WTC11 (cell line): Measurements from ENCODE around the gene ZNF532. TPM values are rescaled to one million over a fixed set of nuclear protein-coding genes. Genes with fewer than 3 reads are reported as not detected.
"Not testable (repeated sequence)": the region's sequence is repeated elsewhere in the genome, so short reads cannot be mapped to it uniquely, and the experiment has no call there.

Source experiments
- ATAC-seq: fragments of 200-7000 bp; cut with Tn5 transposase; 2 replicates; pipeline ENCODE4 v1.10.0; 2021; ENCODE audit warnings: mild to moderate bottlenecking, moderate library complexity
- CTCF ChIA-PET: fragments of 300-600 bp; sonication (Branson Sonifier 250); formaldehyde crosslinking; loops from one replicate; lab custom pipeline; 2021; ENCODE audit warnings: antibody characterized with exemption; lab: Charles Lee
- POLR2A ChIA-PET: fragments of 350-600 bp; sonication (Branson Sonifier 250); formaldehyde crosslinking; loops from one replicate; lab custom pipeline; 2021; ENCODE audit warnings: antibody characterized with exemption; lab: Charles Lee
- DNase-seq: peaks from one replicate; pipeline ENCODE4 v3.0.0; 2021; ENCODE audit warnings: low spot score
- H3K27ac Mint-ChIP-seq: 2 replicates; pipeline ENCODE4 v1.8.0; 2021; ENCODE audit warnings: mixed read lengths
- H3K27me3 Mint-ChIP-seq: 2 replicates; pipeline ENCODE4 v1.8.0; 2021; ENCODE audit warnings: low read depth, mild to moderate bottlenecking, moderate library complexity, mixed read lengths
- H3K36me3 Mint-ChIP-seq: 2 replicates; pipeline ENCODE4 v1.8.0; 2021; ENCODE audit warnings: mixed read lengths
- H3K4me1 Mint-ChIP-seq: 2 replicates; pipeline ENCODE4 v1.8.0; 2022; ENCODE audit warnings: mixed read lengths
- H3K4me3 Mint-ChIP-seq: 2 replicates; pipeline ENCODE4 v1.8.0; 2021; ENCODE audit warnings: mild to moderate bottlenecking, moderate library complexity, mixed read lengths
- H3K9me3 Mint-ChIP-seq: 2 replicates; pipeline ENCODE4 v1.8.0; 2021; ENCODE audit warnings: mixed read lengths
- CREM ChIP-seq: sonication (generic); formaldehyde crosslinking; IDR thresholded peaks from 2 replicates; pipeline ENCODE4 v1.8.1; 2022; ENCODE audit warnings: mild to moderate bottlenecking, missing genetic modification reagents, moderate library complexity
- ESRRA ChIP-seq: sonication (generic); formaldehyde crosslinking; IDR thresholded peaks from 2 replicates; pipeline ENCODE4 v1.8.1; 2022; ENCODE audit warnings: mild to moderate bottlenecking, missing genetic modification reagents, borderline replicate concordance
- ETV6 ChIP-seq: sonication (generic); formaldehyde crosslinking; IDR thresholded peaks from 2 replicates; pipeline ENCODE4 v1.8.1; 2022; ENCODE audit warnings: mild to moderate bottlenecking, missing genetic modification reagents
- JAZF1 ChIP-seq: fragments of 250-450 bp; sonication (Bioruptor Pico); IDR thresholded peaks from 2 replicates; pipeline ENCODE4 v1.9.0; 2021; ENCODE audit warnings: moderate library complexity, mild to moderate bottlenecking, inconsistent platforms
- MXD4 ChIP-seq: fragments of 250-450 bp; sonication (Bioruptor Pico); IDR thresholded peaks from 2 replicates; pipeline ENCODE4 v1.8.0; 2021; ENCODE audit warnings: mild to moderate bottlenecking, moderate library complexity, borderline replicate concordance
- MYBL2 ChIP-seq: sonication (generic); formaldehyde crosslinking; IDR thresholded peaks from 2 replicates; pipeline ENCODE4 v1.8.1; 2023; ENCODE audit warnings: mild to moderate bottlenecking, moderate library complexity, missing genetic modification reagents
- NFYB ChIP-seq: sonication (generic); formaldehyde crosslinking; conservative IDR thresholded peaks from 2 replicates; pipeline ENCODE4 v1.8.0; 2022; ENCODE audit warnings: low read depth, missing genetic modification reagents
- NR2C2 ChIP-seq: sonication (generic); formaldehyde crosslinking; IDR thresholded peaks from 2 replicates; pipeline ENCODE4 v1.8.0; 2022; ENCODE audit warnings: mild to moderate bottlenecking, missing genetic modification reagents
- RORB ChIP-seq: fragments of 250-450 bp; sonication (Bioruptor Pico); IDR thresholded peaks from 2 replicates; pipeline ENCODE4 v1.9.0; 2021; ENCODE audit warnings: mild to moderate bottlenecking
- SMAD3 ChIP-seq: sonication (generic); formaldehyde crosslinking; IDR thresholded peaks from 2 replicates; pipeline ENCODE4 v1.8.0; 2022; ENCODE audit warnings: missing genetic modification reagents, mild to moderate bottlenecking, borderline replicate concordance
- ZNF121 ChIP-seq: sonication (generic); formaldehyde crosslinking; IDR thresholded peaks from 2 replicates; pipeline ENCODE4 v1.8.0; 2023; ENCODE audit warnings: missing genetic modification reagents
- ZNF263 ChIP-seq: sonication (generic); formaldehyde crosslinking; IDR thresholded peaks from 2 replicates; pipeline ENCODE4 v1.8.1; 2022; ENCODE audit warnings: low read depth, mild to moderate bottlenecking, moderate library complexity, missing genetic modification reagents
- ZNF416 ChIP-seq: fragments of 250-450 bp; sonication (Bioruptor Pico); IDR thresholded peaks from 2 replicates; pipeline ENCODE4 v1.9.0; 2021; ENCODE audit warnings: mild to moderate bottlenecking, inconsistent platforms
- ZNF671 ChIP-seq: fragments of 250-450 bp; sonication (Bioruptor Pico); IDR thresholded peaks from 2 replicates; pipeline ENCODE4 v1.8.0; 2021; ENCODE audit warnings: mild to moderate bottlenecking
- total RNA-seq: library from RNA; stranded (reverse); gene quantifications from 3 replicates; pipeline ENCODE4 v1.2.3, GENCODE V29; 2021
- TF ChIP-seq, protein P1 (sequence below): sonication (generic); formaldehyde crosslinking; IDR thresholded peaks from 2 replicates; pipeline ENCODE4 v1.8.1; 2022; ENCODE audit warnings: missing genetic modification reagents, borderline replicate concordance
- TF ChIP-seq, protein P2 (sequence below): sonication (generic); formaldehyde crosslinking; IDR thresholded peaks from 2 replicates; pipeline ENCODE4 v1.8.0; 2022; ENCODE audit warnings: mild to moderate bottlenecking, missing genetic modification reagents
- TF ChIP-seq, protein P3 (sequence below): fragments of 250-450 bp; sonication (Bioruptor Pico); IDR thresholded peaks from 2 replicates; pipeline ENCODE4 v1.9.0; 2021; ENCODE audit warnings: mild to moderate bottlenecking
- TF ChIP-seq, protein P4 (sequence below): sonication (generic); formaldehyde crosslinking; IDR thresholded peaks from 2 replicates; pipeline ENCODE4 v1.8.0; 2023; ENCODE audit warnings: missing genetic modification reagents
- TF ChIP-seq, protein P5 (sequence below): fragments of 250-450 bp; sonication (Bioruptor Pico); IDR thresholded peaks from 2 replicates; pipeline ENCODE4 v1.8.0; 2021; ENCODE audit warnings: mild to moderate bottlenecking
- TF ChIP-seq, protein P6 (sequence below): sonication (generic); formaldehyde crosslinking; IDR thresholded peaks from 2 replicates; pipeline ENCODE4 v1.8.1; 2022; ENCODE audit warnings: mild to moderate bottlenecking, moderate library complexity, missing genetic modification reagents
- TF ChIP-seq, protein P7 (sequence below): fragments of 250-450 bp; sonication (Bioruptor Pico); IDR thresholded peaks from 2 replicates; pipeline ENCODE4 v2.1.2; 2022; ENCODE audit warnings: mild to moderate bottlenecking, moderate library complexity

Gene ZNF532
- total RNA-seq, 1 experiment from 2014 or later = 171 TPM

DNA sequence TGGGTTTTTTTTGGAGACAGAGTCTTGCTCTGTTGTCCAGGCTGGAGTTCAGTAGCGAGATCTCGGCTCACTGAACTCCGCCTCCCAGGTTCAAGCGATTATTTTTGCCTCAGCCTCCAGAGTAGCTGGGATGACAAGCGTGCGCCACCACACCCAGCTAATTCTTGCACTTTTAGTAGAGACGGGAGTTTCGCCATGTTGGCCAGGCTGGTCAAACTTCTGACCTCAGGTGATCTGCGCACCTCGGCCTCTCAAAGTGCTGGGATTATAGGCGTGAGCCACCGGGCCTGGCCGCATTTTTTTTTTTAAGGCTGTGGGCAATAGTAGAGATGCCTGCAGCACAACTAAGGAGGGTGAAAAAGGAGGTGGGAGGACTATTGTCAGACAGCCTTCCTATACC is 41.7 kb upstream of the ZNF532 start:
- ChIA-PET CTCF (no interaction called here), POLR2A (no interaction called here)
- DNase-seq = no peak
- Mint-ChIP-seq H3K9me3 (peaks cover 10% of the 10 kb centered on the region), H3K4me1 (peaks cover 19% of the 10 kb centered on the region), H3K27me3 (no peaks in the 10 kb centered on the region; the same call in 1 of the 2 replicates), H3K36me3 (peaks cover 3% of the 10 kb centered on the region), H3K27ac (no peak overlapping the region), H3K4me3 (no peak overlapping the region)
- no peak for ATAC-seq
- TF ChIP-seq MXD4 (CRISPR knock-in tag) (no peak), JAZF1 (CRISPR knock-in tag) (no peak), ZNF121 (peak; percentile 39; the same call in 1 of the 2 replicates)
- TF ChIP-seq, protein P1, sequence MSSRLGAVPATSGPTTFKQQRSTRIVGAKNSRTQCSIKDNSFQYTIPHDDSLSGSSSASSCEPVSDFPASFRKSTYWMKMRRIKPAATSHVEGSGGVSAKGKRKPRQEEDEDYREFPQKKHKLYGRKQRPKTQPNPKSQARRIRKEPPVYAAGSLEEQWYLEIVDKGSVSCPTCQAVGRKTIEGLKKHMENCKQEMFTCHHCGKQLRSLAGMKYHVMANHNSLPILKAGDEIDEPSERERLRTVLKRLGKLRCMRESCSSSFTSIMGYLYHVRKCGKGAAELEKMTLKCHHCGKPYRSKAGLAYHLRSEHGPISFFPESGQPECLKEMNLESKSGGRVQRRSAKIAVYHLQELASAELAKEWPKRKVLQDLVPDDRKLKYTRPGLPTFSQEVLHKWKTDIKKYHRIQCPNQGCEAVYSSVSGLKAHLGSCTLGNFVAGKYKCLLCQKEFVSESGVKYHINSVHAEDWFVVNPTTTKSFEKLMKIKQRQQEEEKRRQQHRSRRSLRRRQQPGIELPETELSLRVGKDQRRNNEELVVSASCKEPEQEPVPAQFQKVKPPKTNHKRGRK (CRISPR knock-in tag) = no peak

DNA sequence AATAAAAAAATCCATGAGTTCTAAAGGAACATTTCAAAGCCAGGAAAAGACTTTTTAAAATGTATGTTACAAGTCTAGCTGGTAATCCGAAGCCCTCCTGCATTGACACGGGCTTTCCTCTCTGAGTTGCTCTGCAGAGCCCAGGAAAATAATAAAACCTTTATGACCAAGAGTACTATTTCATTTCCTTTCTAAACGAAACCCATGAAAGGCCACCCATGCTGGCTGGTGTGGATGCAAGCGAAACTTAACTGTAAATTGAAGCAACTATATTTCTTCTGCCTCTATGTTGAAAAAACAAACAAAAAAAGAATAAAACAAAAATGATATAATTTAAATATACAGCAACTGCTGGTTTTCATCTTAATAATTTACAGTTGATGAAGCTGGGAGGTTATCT is 41.3 kb upstream of the ZNF532 start:
- Mint-ChIP-seq H3K4me1 (peaks cover 19% of the 10 kb centered on the region), H3K27me3 (no peaks in the 10 kb centered on the region; the same call in 1 of the 2 replicates), H3K4me3 (no peak overlapping the region), H3K9me3 (peaks cover 10% of the 10 kb centered on the region), H3K36me3 (peaks cover 3% of the 10 kb centered on the region), H3K27ac (no peak overlapping the region)
- no peak for ATAC-seq
- POLR2A ChIA-PET = no interaction called here
- no peak for TF ChIP-seq MYBL2 (CRISPR knock-in tag)
- no peak for TF ChIP-seq NFYB (CRISPR knock-in tag)
- TF ChIP-seq, protein P2, sequence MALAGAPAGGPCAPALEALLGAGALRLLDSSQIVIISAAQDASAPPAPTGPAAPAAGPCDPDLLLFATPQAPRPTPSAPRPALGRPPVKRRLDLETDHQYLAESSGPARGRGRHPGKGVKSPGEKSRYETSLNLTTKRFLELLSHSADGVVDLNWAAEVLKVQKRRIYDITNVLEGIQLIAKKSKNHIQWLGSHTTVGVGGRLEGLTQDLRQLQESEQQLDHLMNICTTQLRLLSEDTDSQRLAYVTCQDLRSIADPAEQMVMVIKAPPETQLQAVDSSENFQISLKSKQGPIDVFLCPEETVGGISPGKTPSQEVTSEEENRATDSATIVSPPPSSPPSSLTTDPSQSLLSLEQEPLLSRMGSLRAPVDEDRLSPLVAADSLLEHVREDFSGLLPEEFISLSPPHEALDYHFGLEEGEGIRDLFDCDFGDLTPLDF (CRISPR knock-in tag) = no peak
- TF ChIP-seq, protein P3, sequence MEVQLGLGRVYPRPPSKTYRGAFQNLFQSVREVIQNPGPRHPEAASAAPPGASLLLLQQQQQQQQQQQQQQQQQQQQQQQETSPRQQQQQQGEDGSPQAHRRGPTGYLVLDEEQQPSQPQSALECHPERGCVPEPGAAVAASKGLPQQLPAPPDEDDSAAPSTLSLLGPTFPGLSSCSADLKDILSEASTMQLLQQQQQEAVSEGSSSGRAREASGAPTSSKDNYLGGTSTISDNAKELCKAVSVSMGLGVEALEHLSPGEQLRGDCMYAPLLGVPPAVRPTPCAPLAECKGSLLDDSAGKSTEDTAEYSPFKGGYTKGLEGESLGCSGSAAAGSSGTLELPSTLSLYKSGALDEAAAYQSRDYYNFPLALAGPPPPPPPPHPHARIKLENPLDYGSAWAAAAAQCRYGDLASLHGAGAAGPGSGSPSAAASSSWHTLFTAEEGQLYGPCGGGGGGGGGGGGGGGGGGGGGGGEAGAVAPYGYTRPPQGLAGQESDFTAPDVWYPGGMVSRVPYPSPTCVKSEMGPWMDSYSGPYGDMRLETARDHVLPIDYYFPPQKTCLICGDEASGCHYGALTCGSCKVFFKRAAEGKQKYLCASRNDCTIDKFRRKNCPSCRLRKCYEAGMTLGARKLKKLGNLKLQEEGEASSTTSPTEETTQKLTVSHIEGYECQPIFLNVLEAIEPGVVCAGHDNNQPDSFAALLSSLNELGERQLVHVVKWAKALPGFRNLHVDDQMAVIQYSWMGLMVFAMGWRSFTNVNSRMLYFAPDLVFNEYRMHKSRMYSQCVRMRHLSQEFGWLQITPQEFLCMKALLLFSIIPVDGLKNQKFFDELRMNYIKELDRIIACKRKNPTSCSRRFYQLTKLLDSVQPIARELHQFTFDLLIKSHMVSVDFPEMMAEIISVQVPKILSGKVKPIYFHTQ (CRISPR knock-in tag) = no peak
- TF ChIP-seq ZNF121 = no peak
- TF ChIP-seq, protein P4, sequence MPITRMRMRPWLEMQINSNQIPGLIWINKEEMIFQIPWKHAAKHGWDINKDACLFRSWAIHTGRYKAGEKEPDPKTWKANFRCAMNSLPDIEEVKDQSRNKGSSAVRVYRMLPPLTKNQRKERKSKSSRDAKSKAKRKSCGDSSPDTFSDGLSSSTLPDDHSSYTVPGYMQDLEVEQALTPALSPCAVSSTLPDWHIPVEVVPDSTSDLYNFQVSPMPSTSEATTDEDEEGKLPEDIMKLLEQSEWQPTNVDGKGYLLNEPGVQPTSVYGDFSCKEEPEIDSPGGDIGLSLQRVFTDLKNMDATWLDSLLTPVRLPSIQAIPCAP (CRISPR knock-in tag) = no peak
- no peak for TF ChIP-seq RORB (CRISPR knock-in tag)
- TF ChIP-seq, protein P5, sequence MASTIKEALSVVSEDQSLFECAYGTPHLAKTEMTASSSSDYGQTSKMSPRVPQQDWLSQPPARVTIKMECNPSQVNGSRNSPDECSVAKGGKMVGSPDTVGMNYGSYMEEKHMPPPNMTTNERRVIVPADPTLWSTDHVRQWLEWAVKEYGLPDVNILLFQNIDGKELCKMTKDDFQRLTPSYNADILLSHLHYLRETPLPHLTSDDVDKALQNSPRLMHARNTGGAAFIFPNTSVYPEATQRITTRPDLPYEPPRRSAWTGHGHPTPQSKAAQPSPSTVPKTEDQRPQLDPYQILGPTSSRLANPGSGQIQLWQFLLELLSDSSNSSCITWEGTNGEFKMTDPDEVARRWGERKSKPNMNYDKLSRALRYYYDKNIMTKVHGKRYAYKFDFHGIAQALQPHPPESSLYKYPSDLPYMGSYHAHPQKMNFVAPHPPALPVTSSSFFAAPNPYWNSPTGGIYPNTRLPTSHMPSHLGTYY (CRISPR knock-in tag) = no peak
- TF ChIP-seq ETV6 (CRISPR knock-in tag) = no peak
- TF ChIP-seq, protein P6, sequence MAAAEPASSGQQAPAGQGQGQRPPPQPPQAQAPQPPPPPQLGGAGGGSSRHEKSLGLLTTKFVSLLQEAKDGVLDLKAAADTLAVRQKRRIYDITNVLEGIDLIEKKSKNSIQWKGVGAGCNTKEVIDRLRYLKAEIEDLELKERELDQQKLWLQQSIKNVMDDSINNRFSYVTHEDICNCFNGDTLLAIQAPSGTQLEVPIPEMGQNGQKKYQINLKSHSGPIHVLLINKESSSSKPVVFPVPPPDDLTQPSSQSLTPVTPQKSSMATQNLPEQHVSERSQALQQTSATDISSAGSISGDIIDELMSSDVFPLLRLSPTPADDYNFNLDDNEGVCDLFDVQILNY (CRISPR knock-in tag) = no peak
- TF ChIP-seq, protein P7, sequence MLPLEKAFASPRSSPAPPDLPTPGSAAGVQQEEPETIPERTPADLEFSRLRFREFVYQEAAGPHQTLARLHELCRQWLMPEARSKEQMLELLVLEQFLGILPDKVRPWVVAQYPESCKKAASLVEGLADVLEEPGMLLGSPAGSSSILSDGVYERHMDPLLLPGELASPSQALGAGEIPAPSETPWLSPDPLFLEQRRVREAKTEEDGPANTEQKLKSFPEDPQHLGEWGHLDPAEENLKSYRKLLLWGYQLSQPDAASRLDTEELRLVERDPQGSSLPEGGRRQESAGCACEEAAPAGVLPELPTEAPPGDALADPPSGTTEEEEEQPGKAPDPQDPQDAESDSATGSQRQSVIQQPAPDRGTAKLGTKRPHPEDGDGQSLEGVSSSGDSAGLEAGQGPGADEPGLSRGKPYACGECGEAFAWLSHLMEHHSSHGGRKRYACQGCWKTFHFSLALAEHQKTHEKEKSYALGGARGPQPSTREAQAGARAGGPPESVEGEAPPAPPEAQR = no peak
- no peak for TF ChIP-seq NR2C2
- no peak for TF ChIP-seq ZNF263 (CRISPR knock-in tag)
- no peak for TF ChIP-seq ZNF671 (CRISPR knock-in tag)
- TF ChIP-seq ESRRA (CRISPR knock-in tag) = no peak
- TF ChIP-seq SMAD3 (CRISPR knock-in tag) = no peak
- no peak for TF ChIP-seq ZNF416
- TF ChIP-seq CREM = no peak
- DNase-seq = no peak
- CTCF ChIA-PET = no interaction called here

DNA sequence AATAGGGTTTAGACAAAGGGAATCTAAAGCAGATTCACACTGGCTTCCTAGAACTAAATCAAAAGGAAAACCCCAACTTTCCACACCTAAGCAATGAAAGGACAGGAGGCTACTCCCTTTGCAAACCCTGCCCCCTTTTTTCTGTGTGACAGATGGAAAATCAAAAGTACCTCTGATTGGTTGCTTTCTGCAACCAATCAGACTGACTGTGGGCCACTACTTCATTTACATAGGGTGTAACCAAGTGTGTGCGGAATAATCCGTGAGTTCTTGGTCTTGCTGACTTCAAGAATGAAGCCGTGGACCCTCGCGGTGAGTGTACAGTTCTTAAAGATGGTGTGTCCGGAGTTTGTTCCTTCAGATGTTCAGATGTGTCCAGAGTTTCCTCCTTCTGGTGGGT is 37.8 kb upstream of the ZNF532 start:
- POLR2A ChIA-PET = interaction anchor here (0.6 to 0.7 kb wide), 2 partner anchors 37 to 854 kb away, joined by 3 to 4 read pairs; partner anchors contain the start of gene ZNF532
- H3K4me3 Mint-ChIP-seq, H3K27ac Mint-ChIP-seq, CTCF ChIA-PET, H3K27me3 Mint-ChIP-seq, ATAC-seq, DNase-seq: not testable (repeated sequence)
- Mint-ChIP-seq H3K4me1 (peaks cover 31% of the 10 kb centered on the region), H3K9me3 (peaks cover 23% of the 10 kb centered on the region), H3K36me3 (peaks cover 14% of the 10 kb centered on the region)
